ENCODE results near the gene OSBPL2.

OSBPL2 gene

GRCh38 chr20:62195075-62195405 lies 43.3 kb upstream of the OSBPL2 start:
- Histone ChIP-seq H3K4me2 (ENCODE audit: low read length) (no peak overlapping the region), H2BK15ac (replicated peaks; ENCODE audit: low read depth) (no peak overlapping the region), H3K4me3 (ENCODE audit: low read length) (no peak overlapping the region), H3K4me1 (ENCODE audit: control insufficient read depth, low read depth, low read length) (no peaks in the 10 kb centered on the region), H2BK120ac (ENCODE audit: low read depth, low read length) (no peak overlapping the region), H3K4ac (ENCODE audit: low read depth, low read length) (no peak overlapping the region), H3K27me3 (ENCODE audit: insufficient read depth, low read length, poor library complexity) (no peaks in the 10 kb centered on the region), H4K5ac (ENCODE audit: low read length) (no peak overlapping the region), H3K79me1 (ENCODE audit: low read length) (no peaks in the 10 kb centered on the region), H2AK5ac (ENCODE audit: low read length) (no peak overlapping the region), H3K36me3 (ENCODE audit: control insufficient read depth, insufficient read depth, low read length) (no peaks in the 10 kb centered on the region), H3K56ac (ENCODE audit: low read length) (no peak overlapping the region), H3K23ac (ENCODE audit: low read length) (no peak overlapping the region), H3K18ac (ENCODE audit: low read length) (no peak overlapping the region), H4K8ac (ENCODE audit: low read depth, low read length) (no peak overlapping the region), H3K27ac (ENCODE audit: low read depth, low read length) (no peak overlapping the region), H3K79me2 (ENCODE audit: control insufficient read depth, insufficient read depth, low read length) (no peaks in the 10 kb centered on the region), H3K9ac (ENCODE audit: low read length) (no peak overlapping the region), H2BK5ac (ENCODE audit: low read length) (no peak overlapping the region)
- no peak for DNase-seq
- WGBS (ENCODE audit: extremely low coverage, insufficient coverage, low lambda C conversion rate) = no CpG with 5 or more reads among the region's 8 CpGs

- Histone ChIP-seq H3K4me1 (ENCODE audit: control insufficient read depth, low read depth, low read length) (no peaks in the 10 kb centered on the region), H3K27me3 (ENCODE audit: insufficient read depth, low read length, poor library complexity) (no peaks in the 10 kb centered on the region), H3K56ac (ENCODE audit: low read length) (no peak overlapping the region), H3K79me1 (ENCODE audit: low read length) (no peaks in the 10 kb centered on the region), H3K18ac (ENCODE audit: low read length) (no peak overlapping the region), H3K27ac (ENCODE audit: low read depth, low read length) (no peak overlapping the region), H3K4me3 (ENCODE audit: low read length) (no peak overlapping the region), H2BK120ac (ENCODE audit: low read depth, low read length) (no peak overlapping the region), H2AK5ac (ENCODE audit: low read length) (no peak overlapping the region), H4K5ac (ENCODE audit: low read length) (no peak overlapping the region), H3K23ac (ENCODE audit: low read length) (no peak overlapping the region), H2BK5ac (ENCODE audit: low read length) (no peak overlapping the region), H3K4me2 (ENCODE audit: low read length) (no peak overlapping the region), H3K4ac (ENCODE audit: low read depth, low read length) (no peak overlapping the region), H3K36me3 (ENCODE audit: control insufficient read depth, insufficient read depth, low read length) (peaks cover 2% of the 10 kb centered on the region), H3K9ac (ENCODE audit: low read length) (no peak overlapping the region), H3K79me2 (ENCODE audit: control insufficient read depth, insufficient read depth, low read length) (no peaks in the 10 kb centered on the region), H2BK15ac (replicated peaks; ENCODE audit: low read depth) (no peak overlapping the region), H4K8ac (ENCODE audit: low read depth, low read length) (no peak overlapping the region)
- DNase-seq = no peak
- no CpG with 5 or more reads among the region's 10 CpGs for WGBS (ENCODE audit: extremely low coverage, insufficient coverage, low lambda C conversion rate)
Measured at GRCh38 chr20:62195736-62196135, 42.6 kb upstream of the OSBPL2 start.

GRCh38 chr20:62196286-62196685 lies 42.0 kb upstream of the OSBPL2 start:
- Histone ChIP-seq H3K4me3 (ENCODE audit: low read length) (no peak overlapping the region), H3K4me2 (ENCODE audit: low read length) (no peak overlapping the region), H2BK120ac (ENCODE audit: low read depth, low read length) (no peak overlapping the region), H3K4ac (ENCODE audit: low read depth, low read length) (no peak overlapping the region), H4K8ac (ENCODE audit: low read depth, low read length) (no peak overlapping the region), H3K79me1 (ENCODE audit: low read length) (no peaks in the 10 kb centered on the region), H3K4me1 (ENCODE audit: control insufficient read depth, low read depth, low read length) (no peaks in the 10 kb centered on the region), H3K56ac (ENCODE audit: low read length) (no peak overlapping the region), H2BK15ac (replicated peaks; ENCODE audit: low read depth) (no peak overlapping the region), H3K9ac (ENCODE audit: low read length) (no peak overlapping the region), H3K27me3 (ENCODE audit: insufficient read depth, low read length, poor library complexity) (no peaks in the 10 kb centered on the region), H3K27ac (ENCODE audit: low read depth, low read length) (no peak overlapping the region), H3K23ac (ENCODE audit: low read length) (no peak overlapping the region), H3K36me3 (ENCODE audit: control insufficient read depth, insufficient read depth, low read length) (peaks cover 2% of the 10 kb centered on the region), H3K18ac (ENCODE audit: low read length) (no peak overlapping the region), H2BK5ac (ENCODE audit: low read length) (no peak overlapping the region), H4K5ac (ENCODE audit: low read length) (no peak overlapping the region), H3K79me2 (ENCODE audit: control insufficient read depth, insufficient read depth, low read length) (no peaks in the 10 kb centered on the region), H2AK5ac (ENCODE audit: low read length) (no peak overlapping the region)
- no peak for DNase-seq
- no CpG with 5 or more reads among the region's 10 CpGs for WGBS (ENCODE audit: extremely low coverage, insufficient coverage, low lambda C conversion rate)

GRCh38 chr20:62197311-62197710 lies 41.0 kb upstream of the OSBPL2 start:
- peaks cover 2% of the 10 kb centered on the region for H3K36me3 ChIP-seq (ENCODE audit: control insufficient read depth, insufficient read depth, low read length)
- H3K23ac ChIP-seq (ENCODE audit: low read length) = no peak overlapping the region
- H2AK5ac ChIP-seq (ENCODE audit: low read length) = no peak overlapping the region
- no peaks in the 10 kb centered on the region for H3K79me2 ChIP-seq (ENCODE audit: control insufficient read depth, insufficient read depth, low read length)
- H3K27me3 ChIP-seq (ENCODE audit: insufficient read depth, low read length, poor library complexity) = no peaks in the 10 kb centered on the region
- no peaks in the 10 kb centered on the region for H3K4me1 ChIP-seq (ENCODE audit: control insufficient read depth, low read depth, low read length)
- no peak overlapping the region for H3K56ac ChIP-seq (ENCODE audit: low read length)
- no peak overlapping the region for H4K5ac ChIP-seq (ENCODE audit: low read length)
- H2BK15ac ChIP-seq (replicated peaks; ENCODE audit: low read depth) = no peak overlapping the region
- H3K79me1 ChIP-seq (ENCODE audit: low read length) = no peaks in the 10 kb centered on the region
- H3K18ac ChIP-seq (ENCODE audit: low read length) = no peak overlapping the region
- no peak overlapping the region for H2BK120ac ChIP-seq (ENCODE audit: low read depth, low read length)
- no CpG with 5 or more reads among the region's 9 CpGs for WGBS (ENCODE audit: extremely low coverage, insufficient coverage, low lambda C conversion rate)
- H4K8ac ChIP-seq (ENCODE audit: low read depth, low read length) = no peak overlapping the region
- DNase-seq = no peak
- H2BK5ac ChIP-seq (ENCODE audit: low read length) = no peak overlapping the region
- no peak overlapping the region for H3K4me2 ChIP-seq (ENCODE audit: low read length)
- H3K4me3 ChIP-seq (ENCODE audit: low read length) = no peak overlapping the region
- H3K9ac ChIP-seq (ENCODE audit: low read length) = no peak overlapping the region
- H3K27ac ChIP-seq (ENCODE audit: low read depth, low read length) = no peak overlapping the region
- no peak overlapping the region for H3K4ac ChIP-seq (ENCODE audit: low read depth, low read length)

- no peak overlapping the region for H3K56ac ChIP-seq (ENCODE audit: low read length)
- H3K79me1 ChIP-seq (ENCODE audit: low read length) = no peaks in the 10 kb centered on the region
- no peak overlapping the region for H4K5ac ChIP-seq (ENCODE audit: low read length)
- H3K4me1 ChIP-seq (ENCODE audit: control insufficient read depth, low read depth, low read length) = no peaks in the 10 kb centered on the region
- H3K23ac ChIP-seq (ENCODE audit: low read length) = no peak overlapping the region
- WGBS (ENCODE audit: extremely low coverage, insufficient coverage, low lambda C conversion rate) = no CpG with 5 or more reads among the region's 18 CpGs
- no peak overlapping the region for H2AK5ac ChIP-seq (ENCODE audit: low read length)
- H3K36me3 ChIP-seq (ENCODE audit: control insufficient read depth, insufficient read depth, low read length) = peaks cover 2% of the 10 kb centered on the region
- no peak overlapping the region for H3K27ac ChIP-seq (ENCODE audit: low read depth, low read length)
- H3K4ac ChIP-seq (ENCODE audit: low read depth, low read length) = no peak overlapping the region
- no peak overlapping the region for H4K8ac ChIP-seq (ENCODE audit: low read depth, low read length)
- no peak overlapping the region for H3K4me3 ChIP-seq (ENCODE audit: low read length)
- H2BK5ac ChIP-seq (ENCODE audit: low read length) = no peak overlapping the region
- H3K9ac ChIP-seq (ENCODE audit: low read length) = no peak overlapping the region
- H3K27me3 ChIP-seq (ENCODE audit: insufficient read depth, low read length, poor library complexity) = no peaks in the 10 kb centered on the region
- H3K79me2 ChIP-seq (ENCODE audit: control insufficient read depth, insufficient read depth, low read length) = no peaks in the 10 kb centered on the region
- no peak overlapping the region for H3K18ac ChIP-seq (ENCODE audit: low read length)
- DNase-seq = no peak
- H2BK15ac ChIP-seq (replicated peaks; ENCODE audit: low read depth) = no peak overlapping the region
- no peak overlapping the region for H2BK120ac ChIP-seq (ENCODE audit: low read depth, low read length)
- no peak overlapping the region for H3K4me2 ChIP-seq (ENCODE audit: low read length)
Measured at GRCh38 chr20:62197801-62198200, 40.5 kb upstream of the OSBPL2 start.

GRCh38 chr20:62198496-62198895 lies 39.8 kb upstream of the OSBPL2 start:
- Histone ChIP-seq H2AK5ac (ENCODE audit: low read length) (no peak overlapping the region), H3K4me1 (ENCODE audit: control insufficient read depth, low read depth, low read length) (no peaks in the 10 kb centered on the region), H3K79me1 (ENCODE audit: low read length) (no peaks in the 10 kb centered on the region), H3K36me3 (ENCODE audit: control insufficient read depth, insufficient read depth, low read length) (peaks cover 2% of the 10 kb centered on the region), H3K4ac (ENCODE audit: low read depth, low read length) (no peak overlapping the region), H4K5ac (ENCODE audit: low read length) (no peak overlapping the region), H2BK15ac (replicated peaks; ENCODE audit: low read depth) (no peak overlapping the region), H4K8ac (ENCODE audit: low read depth, low read length) (no peak overlapping the region), H3K27ac (ENCODE audit: low read depth, low read length) (no peak overlapping the region), H3K4me2 (ENCODE audit: low read length) (no peak overlapping the region), H3K56ac (ENCODE audit: low read length) (no peak overlapping the region), H3K18ac (ENCODE audit: low read length) (no peak overlapping the region), H3K4me3 (ENCODE audit: low read length) (no peak overlapping the region), H2BK120ac (ENCODE audit: low read depth, low read length) (no peak overlapping the region), H3K23ac (ENCODE audit: low read length) (no peak overlapping the region), H3K9ac (ENCODE audit: low read length) (no peak overlapping the region), H2BK5ac (ENCODE audit: low read length) (no peak overlapping the region), H3K27me3 (ENCODE audit: insufficient read depth, low read length, poor library complexity) (no peaks in the 10 kb centered on the region), H3K79me2 (ENCODE audit: control insufficient read depth, insufficient read depth, low read length) (no peaks in the 10 kb centered on the region)
- WGBS (ENCODE audit: extremely low coverage, insufficient coverage, low lambda C conversion rate) = no CpG with 5 or more reads among the region's 17 CpGs
- DNase-seq = no peak
